DMS 273 (cell line): ENCODE measurements around the gene ARHGDIB.
A peak's percentile ranks its signal among the peaks of the same experiment; 100 is the strongest.

Experiments used
- DNase-seq: peaks from one replicate; lab custom pipeline; 2025; ENCODE audit not compliant: unreplicated experiment; lab: John Stamatoyannopoulos, UW

The ARHGDIB gene

GRCh38 chr12:14934511-14934910 lies 26.9 kb downstream of the ARHGDIB start:
- no peak for DNase-seq

GRCh38 chr12:14931791-14932560 lies 29.4 kb downstream of the ARHGDIB start:
- DNase-seq: no peak

- no peak for DNase-seq
These were observed 30.0 kb downstream of the ARHGDIB start for GRCh38 chr12:14931359-14931758.

GRCh38 chr12:14930299-14930698 lies 31.1 kb downstream of the ARHGDIB start:
- DNase-seq: no peak

- no peak for DNase-seq
These were observed 32.5 kb downstream of the ARHGDIB start for GRCh38 chr12:14928931-14929330.

GRCh38 chr12:14927267-14927666 lies 34.1 kb downstream of the ARHGDIB start:
- DNase-seq: no peak

GRCh38 chr12:14924541-14924940 lies 36.9 kb downstream of the ARHGDIB start:
- no peak for DNase-seq

GRCh38 chr12:14923944-14924343 lies 37.5 kb downstream of the ARHGDIB start:
- DNase-seq: no peak

GRCh38 chr12:14921218-14921617 lies 40.2 kb downstream of the ARHGDIB start:
- DNase-seq: no peak

GRCh38 chr12:14920475-14921126 lies 40.8 kb downstream of the ARHGDIB start:
- DNase-seq: no peak

- DNase-seq: no peak
These were observed 41.9 kb downstream of the ARHGDIB start for GRCh38 chr12:14919455-14919854.

GRCh38 chr12:14915736-14916135 lies 45.7 kb downstream of the ARHGDIB start:
- DNase-seq: no peak

GRCh38 chr12:14913381-14913781 lies 48.0 kb downstream of the ARHGDIB start:
- peak; percentile 46 for DNase-seq

- no peak for DNase-seq
These were observed 50.3 kb downstream of the ARHGDIB start for GRCh38 chr12:14911131-14911530.

GRCh38 chr12:14910090-14910915 lies 51.1 kb downstream of the ARHGDIB start:
- DNase-seq: no peak

- DNase-seq: no peak
These were observed 53.4 kb downstream of the ARHGDIB start for GRCh38 chr12:14907953-14908352.

GRCh38 chr12:14906114-14906513 lies 55.3 kb downstream of the ARHGDIB start:
- DNase-seq: no peak

GRCh38 chr12:14905269-14906004 lies 56.0 kb downstream of the ARHGDIB start:
- DNase-seq: no peak

- no peak for DNase-seq
These were observed 56.5 kb downstream of the ARHGDIB start for GRCh38 chr12:14904854-14905253.

GRCh38 chr12:14903386-14904098 lies 57.9 kb downstream of the ARHGDIB start:
- DNase-seq: no peak
